HG02759 (cell line): Measurements from ENCODE around the gene DYRK2.
A peak's percentile ranks its signal among the peaks of the same experiment; 100 is the strongest.

Experiments
- ATAC-seq: cut with Tn5 transposase; IDR thresholded peaks from one replicate; pipeline ENCODE4 v1.9.1; 2021; ENCODE audit warnings: mild to moderate bottlenecking, moderate library complexity; ENCODE audit not compliant: unreplicated experiment

The DYRK2 gene

GRCh38 chr12:67701121-67701520, 52.6 kb downstream of the DYRK2 start:
- ATAC-seq: no peak

- ATAC-seq: no peak
Observed at GRCh38 chr12:67702136-67702535, 53.6 kb downstream of the DYRK2 start.

DNA sequence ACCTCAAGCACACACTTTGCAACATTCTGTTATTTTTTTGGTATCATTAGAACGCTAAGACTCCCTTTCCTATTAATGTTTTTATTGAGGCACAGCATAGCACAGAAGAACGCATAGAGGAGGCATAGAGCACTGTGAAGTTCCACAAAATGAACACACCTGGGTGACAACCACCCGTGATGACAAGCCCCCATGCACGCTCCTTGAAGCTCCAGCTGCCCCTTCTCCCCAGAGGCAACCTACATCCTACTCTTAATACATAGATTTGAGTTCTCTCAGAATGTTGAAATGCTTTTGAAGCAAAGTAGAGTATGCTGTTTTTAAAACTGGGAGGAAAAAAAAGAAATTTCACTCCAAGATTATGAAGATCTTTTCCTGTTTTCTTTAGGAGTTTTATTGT, 55.5 kb downstream of the DYRK2 start:
- no peak for ATAC-seq

- no peak for ATAC-seq
Observed at GRCh38 chr12:67705394-67706370, 57.1 kb downstream of the DYRK2 start.

DNA sequence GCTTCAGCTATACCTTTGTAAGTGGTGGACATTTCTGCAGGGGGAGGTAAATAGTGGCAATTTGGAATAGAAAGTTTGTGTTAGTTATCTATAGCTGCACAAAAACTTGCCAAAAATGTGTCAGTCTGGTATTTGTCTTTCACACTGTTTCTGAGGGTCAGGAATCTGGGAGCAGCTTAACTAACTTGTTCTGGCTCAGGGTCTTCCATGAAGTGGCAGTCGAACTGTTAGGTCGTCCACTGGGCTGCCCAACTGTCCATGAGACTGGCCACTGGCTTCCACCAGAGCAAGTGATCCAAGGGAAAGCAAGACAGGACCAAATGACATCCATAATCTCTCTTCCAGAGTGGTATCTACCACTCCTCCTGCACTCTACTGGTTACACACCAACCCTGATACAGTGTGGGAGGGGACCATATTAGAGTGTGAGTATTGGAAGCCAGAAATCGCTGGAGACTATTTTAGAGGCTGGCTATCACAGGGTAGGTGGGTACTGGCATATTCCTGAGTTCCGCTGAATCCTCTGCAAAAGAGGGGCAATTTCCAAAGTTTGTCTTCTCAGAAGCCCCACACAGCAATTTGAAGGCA, 60.9 kb downstream of the DYRK2 start:
- ATAC-seq: no peak

- ATAC-seq: peak; percentile 98
Observed at GRCh38 chr12:67710582-67710981, 62.0 kb downstream of the DYRK2 start.

DNA sequence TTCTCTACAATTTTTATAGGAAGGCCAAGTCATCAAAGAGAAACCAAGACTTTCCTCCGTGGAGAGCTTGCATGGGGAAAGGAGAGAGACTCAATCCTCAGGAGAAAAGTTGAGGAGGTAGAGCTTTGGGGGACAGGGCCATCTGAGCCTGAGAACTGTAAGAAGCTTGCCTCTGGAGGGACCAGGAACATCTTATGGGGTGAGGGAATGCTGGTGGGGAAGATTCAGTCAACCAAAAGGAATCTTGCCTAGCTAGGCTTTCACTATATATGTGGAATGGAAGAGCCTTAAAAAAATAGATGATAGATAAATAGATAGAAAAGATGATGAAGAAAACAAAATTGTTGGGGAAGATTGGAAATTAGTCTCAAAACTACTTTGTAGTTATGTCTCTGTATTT, 63.5 kb downstream of the DYRK2 start:
- no peak for ATAC-seq

DNA sequence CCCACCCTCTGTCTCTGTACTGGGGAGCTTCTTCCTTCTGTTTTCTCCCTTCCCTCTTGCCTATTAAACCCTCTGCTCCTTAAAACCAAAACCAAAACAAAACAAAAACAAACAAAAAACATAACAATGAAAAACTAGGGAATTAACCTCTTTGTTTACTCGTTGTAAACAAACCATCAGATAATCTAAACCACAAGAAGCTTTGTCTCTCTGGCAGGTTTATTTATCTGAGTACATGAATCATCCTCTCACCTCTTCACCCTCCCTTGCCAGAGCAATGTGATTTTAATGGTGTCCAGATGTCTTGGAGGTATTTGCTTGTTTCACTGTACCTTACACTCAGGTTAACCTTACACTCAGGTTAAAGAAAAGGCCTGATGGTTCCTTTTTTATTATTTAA, 66.1 kb downstream of the DYRK2 start:
- no peak for ATAC-seq
